Transverse colon (tissue), 4 donors: ENCODE data around the gene FKBP10. TPM values are rescaled to one million over a fixed set of nuclear protein-coding genes. Genes with fewer than 3 reads are reported as not detected.
A peak's percentile ranks its signal among the peaks of the same experiment; 100 is the strongest.
"Not testable (repeated sequence)": the region's sequence is repeated elsewhere in the genome, so short reads cannot be mapped to it uniquely, and the experiment has no call there.

Experiments
- DNase-seq: peaks from one replicate; pipeline ENCODE4 v3.0.0-alpha.2; 2019
- H3K27ac ChIP-seq, 4 donors: fragments of 200-600 bp; sonication (generic); 2 replicates each; pipeline ENCODE4 v1.5.1; 2016 to 2018; ENCODE audit warnings: inconsistent platforms in 4 of 4
- H3K27me3 ChIP-seq: fragments of 200-600 bp; sonication (generic); 2 replicates; pipeline ENCODE4 v1.5.1; 2017; ENCODE audit warnings: inconsistent platforms
- H3K36me3 ChIP-seq, 4 donors: fragments of 200-600 bp; sonication (generic); 2 replicates each; pipeline ENCODE4 v1.5.1; 2017 to 2019; ENCODE audit warnings: inconsistent platforms in 4 of 4
- H3K4me1 ChIP-seq, 4 donors: fragments of 200-600 bp; sonication (generic); 2 replicates each; pipeline ENCODE4 v1.5.1; 2017 to 2020; ENCODE audit warnings: inconsistent platforms in 4 of 4
- H3K4me3 ChIP-seq, 4 donors: fragments of 200-600 bp; sonication (generic); 1 replicate in 1 of 4; 2 replicates in 3 of 4; pipeline versions ENCODE4 v1.5.1 to v1.6.1; 2017 to 2019; ENCODE audit warnings: inconsistent platforms in 4 of 4
- H3K9me3 ChIP-seq, 2 donors: fragments of 200-600 bp; sonication (generic); 2 replicates each; pipeline ENCODE4 v1.5.1; 2017 to 2019; ENCODE audit warnings: inconsistent platforms in 2 of 2
- CTCF ChIP-seq, 5 experiments: fragments of 200-600 bp in 3 of 5; fragments of 450-650 bp in 2 of 5; sonication (generic) in 3 of 5; IDR thresholded peaks; 1 replicate in 2 of 5; 2 replicates in 3 of 5; pipeline ENCODE4 v1.5.1; 2016 to 2017; ENCODE audit warnings: antibody characterized with exemption in 5 of 5, inconsistent platforms in 3 of 5, mild to moderate bottlenecking in 2 of 5, moderate library complexity in 1 of 5
- EP300 ChIP-seq: sonication (generic); formaldehyde crosslinking; IDR thresholded peaks from one replicate; pipeline ENCODE4 v1.6.1; 2017; ENCODE audit warnings: antibody characterized with exemption, low read depth
- POLR2A ChIP-seq: fragments of 450-650 bp; IDR thresholded peaks from one replicate; pipeline ENCODE4 v1.6.1; 2016; ENCODE audit warnings: antibody characterized with exemption, mild to moderate bottlenecking, moderate library complexity
- POLR2AphosphoS5 ChIP-seq, 3 donors: sonication (generic); formaldehyde crosslinking; IDR thresholded peaks; one replicate each; pipeline ENCODE4 v1.6.1; 2016; ENCODE audit warnings: antibody characterized with exemption in 3 of 3
- WGBS, 2 donors: methylation state at CpG; one replicate each; pipeline ENCODE4 v1.1.5; 2018; ENCODE audit warnings: low coverage in 1 of 2; 5-methylcytosine and 5-hydroxymethylcytosine counted together
- in situ Hi-C, 4 donors: fragments of 200-750 bp; cut with MboI; loops; one replicate each; pipeline versions ENCODE4 v1.15.0 to v1.15.1; 2017; ENCODE audit warnings: low sequenced_read_pairs in 3 of 4, low pct_ligation_motif_present in 1 of 4, low pct_unique_long_range_greater_than_20kb in 1 of 4
- intact Hi-C: fragments of 100-400 bp; cut with DNase I; formaldehyde crosslinking; loops from one replicate; pipeline ENCODE4 v1.15.1; 2023; ENCODE audit warnings: low total_unique reads
- total RNA-seq, 4 donors: library from RNA; depleted of rRNA; stranded (reverse); fragments of >200 nt; gene quantifications; one replicate each; pipeline ENCODE4 v1.1.0, GENCODE V29; 2016

The FKBP10 gene
- total RNA-seq, 4 donors from 2014 or later, result 7.1 to 61.1 (median 12.6) TPM

- no peaks in the 10 kb centered on the region for H3K27me3 ChIP-seq
- peaks cover 57 to 74% (median 71%) of the 10 kb centered on the region in 4 donors for H3K4me1 ChIP-seq
- in situ Hi-C loops (no loop called here), intact Hi-C loops (no loop called here)
- peak; percentile 23 for DNase-seq
- no peak for TF ChIP-seq CTCF (IDR thresholded peaks at IDR 0.05)
- TF ChIP-seq POLR2AphosphoS5 (IDR thresholded peaks at IDR 0.05), result no peak
- no peak for TF ChIP-seq POLR2A
- no peak for TF ChIP-seq EP300
- H3K36me3 ChIP-seq, result peaks cover 0 to 16% (median 11%) of the 10 kb centered on the region in 4 donors
- H3K9me3 ChIP-seq, result no peaks in the 10 kb centered on the region
- no peak overlapping the region for H3K4me3 ChIP-seq
- 49% methylated on average over 8 of the region's 8 CpGs; no CpG with 5 or more reads in 1 of the 2 donors for WGBS, 2 donors
- peak overlapping the region; percentile 91 to 96 (median 92) for H3K27ac ChIP-seq
These were observed 39.0 kb upstream of the FKBP10 start for GRCh38 chr17:41773731-41774193.

GRCh38 chr17:41775394-41776226, 37.2 kb upstream of the FKBP10 start:
- TF ChIP-seq POLR2A (peak; percentile 60), POLR2AphosphoS5 (IDR thresholded peaks at IDR 0.05) (peak; percentile 62 to 83 (median 67)), EP300 (no peak), CTCF (IDR thresholded peaks at IDR 0.05) (no peak)
- Histone ChIP-seq H3K27ac (peak overlapping the region; percentile 91 to 96 (median 92)), H3K4me1 (peaks cover 65 to 89% (median 80%) of the 10 kb centered on the region in 4 donors), H3K4me3 (no peak overlapping the region), H3K36me3 (peaks cover 0 to 10% (median 4%) of the 10 kb centered on the region in 4 donors), H3K9me3 (no peaks in the 10 kb centered on the region), H3K27me3 (no peaks in the 10 kb centered on the region)
- 31% methylated on average over 11 of the region's 12 CpGs; no CpG with 5 or more reads in 1 of the 2 donors for WGBS, 2 donors
- in situ Hi-C loops (no loop called here), intact Hi-C loops (no loop called here)
- DNase-seq, result peak; percentile 81

GRCh38 chr17:41776262-41776900, 36.4 kb upstream of the FKBP10 start:
- Histone ChIP-seq H3K4me1 (peaks cover 65 to 88% (median 80%) of the 10 kb centered on the region in 4 donors), H3K27ac (peak overlapping the region; percentile 91 to 96 (median 92))
- in situ Hi-C loops, H3K9me3 ChIP-seq, H3K4me3 ChIP-seq, H3K27me3 ChIP-seq, intact Hi-C loops, H3K36me3 ChIP-seq, DNase-seq: not testable (repeated sequence)
- WGBS, 2 donors, result 73 to 77% methylated on average over 3 to 14 of the region's 14 CpGs

- Histone ChIP-seq H3K36me3 (no peaks in the 10 kb centered on the region), H3K4me3 (no peak overlapping the region), H3K9me3 (no peaks in the 10 kb centered on the region), H3K4me1 (peaks cover 65 to 85% (median 77%) of the 10 kb centered on the region in 4 donors), H3K27me3 (no peaks in the 10 kb centered on the region), H3K27ac (peak overlapping the region; percentile 91 to 96 (median 92))
- in situ Hi-C loops (no loop called here), intact Hi-C loops (no loop called here)
- WGBS, 2 donors, result 37% methylated on average over 4 of the region's 4 CpGs; no CpG with 5 or more reads in 1 of the 2 donors
- DNase-seq, result peak; percentile 41
- peak in 4 of 5 experiments; percentile 13 to 49 (median 24) for TF ChIP-seq CTCF (IDR thresholded peaks at IDR 0.05)
- no peak for TF ChIP-seq EP300
These were observed 35.6 kb upstream of the FKBP10 start for GRCh38 chr17:41777157-41777573.
